HG03439 (cell line): ENCODE results near the gene NSL1.

ENCODE experiments used
- ATAC-seq: cut with Tn5 transposase; IDR thresholded peaks from one replicate; pipeline ENCODE4 v1.9.1; 2021; ENCODE audit warnings: mild to moderate bottlenecking, moderate library complexity; ENCODE audit not compliant: unreplicated experiment

Gene NSL1

GRCh38 chr1:212687811-212688210 lies 103.8 kb downstream of the NSL1 start:
- no peak for ATAC-seq

- ATAC-seq: no peak
Measured at GRCh38 chr1:212686591-212686990, 105.0 kb downstream of the NSL1 start.

DNA sequence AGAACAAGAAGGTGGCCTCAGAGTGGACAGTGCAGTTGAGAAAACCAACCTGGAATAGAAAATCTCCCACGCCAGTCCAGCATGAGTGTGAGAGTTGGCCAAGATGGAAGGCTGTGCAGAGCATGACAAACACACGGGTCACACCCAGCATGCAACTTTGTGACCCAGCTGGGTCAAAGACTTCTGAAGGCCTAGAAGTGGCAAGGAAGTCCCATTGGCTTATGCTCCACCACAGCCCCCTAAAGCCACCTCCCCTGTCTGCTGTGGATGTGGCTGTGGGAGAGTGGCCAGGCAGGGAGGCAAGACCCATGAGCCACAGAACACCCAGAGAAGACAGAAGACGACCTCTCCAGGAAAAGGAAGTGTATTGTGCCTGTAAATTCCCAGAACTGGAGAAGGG lies 105.5 kb downstream of the NSL1 start:
- ATAC-seq: no peak

DNA sequence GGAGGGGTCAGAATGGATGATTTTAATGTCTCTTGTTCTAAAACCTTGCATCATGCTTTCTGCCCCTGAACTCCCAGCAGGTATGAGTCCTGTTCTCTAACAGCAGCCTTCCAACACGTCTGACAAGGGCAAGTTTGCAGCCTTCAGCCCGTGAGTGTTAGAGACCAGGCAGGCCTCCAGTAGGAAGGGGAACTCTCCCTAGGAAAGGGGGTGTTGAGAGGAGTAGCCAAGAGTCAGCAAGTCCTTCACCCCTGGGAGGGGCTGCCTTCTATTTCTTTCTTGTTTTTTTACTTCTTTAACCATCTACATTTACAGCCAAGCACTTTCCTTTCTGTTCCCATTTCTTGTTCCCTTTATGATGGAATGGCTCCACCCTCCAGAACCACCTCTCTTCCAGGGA lies 106.1 kb downstream of the NSL1 start:
- no peak for ATAC-seq

DNA sequence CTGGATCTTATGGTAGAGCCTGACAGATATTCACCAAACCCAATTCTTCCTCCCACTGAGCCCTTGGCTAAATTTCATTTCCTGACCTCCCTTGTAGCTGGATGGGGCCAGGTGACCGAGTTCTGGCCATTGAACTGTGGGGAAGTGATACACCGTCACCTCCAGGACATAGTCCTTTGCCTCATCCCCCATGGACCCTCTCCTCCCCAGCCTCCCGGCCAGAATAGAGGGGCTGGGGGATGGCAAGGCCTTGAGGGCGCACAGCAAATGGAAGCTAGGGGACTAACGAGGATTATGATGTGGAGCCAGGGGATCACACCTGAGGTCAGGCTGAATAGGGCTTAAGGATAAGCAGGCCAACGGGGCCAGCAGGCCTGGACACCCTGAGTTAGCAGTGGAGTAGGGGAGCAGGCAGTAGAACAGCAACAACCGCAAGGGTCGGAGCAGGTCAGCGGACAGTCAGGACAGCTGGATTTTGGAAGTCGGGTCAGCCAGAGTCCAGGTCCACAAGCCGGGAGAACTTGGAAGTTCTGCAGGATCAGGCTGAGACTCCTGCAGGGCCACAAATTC lies 107.0 kb downstream of the NSL1 start:
- no peak for ATAC-seq

DNA sequence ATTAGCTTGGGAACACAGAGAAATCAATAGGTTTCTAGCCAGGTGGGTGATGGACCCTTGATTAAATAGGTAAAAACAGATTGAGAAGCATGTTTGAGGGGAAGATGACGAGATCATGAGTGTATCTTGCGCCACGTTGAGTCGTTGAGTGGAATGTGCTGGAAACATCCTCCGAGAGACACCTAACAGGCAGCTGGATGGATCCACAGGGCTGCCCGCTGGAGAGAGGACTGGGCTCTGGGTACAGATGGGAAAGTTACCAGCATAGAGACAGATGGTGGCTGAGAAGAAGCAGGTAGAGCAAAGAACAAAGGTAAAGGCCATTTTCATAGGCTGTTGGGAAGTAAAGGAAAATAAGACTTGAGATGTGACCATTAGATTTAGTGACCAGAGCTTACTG lies 107.5 kb downstream of the NSL1 start:
- no peak for ATAC-seq

- ATAC-seq: peak; percentile 74
Measured at GRCh38 chr1:212683357-212683722, 108.2 kb downstream of the NSL1 start.

DNA sequence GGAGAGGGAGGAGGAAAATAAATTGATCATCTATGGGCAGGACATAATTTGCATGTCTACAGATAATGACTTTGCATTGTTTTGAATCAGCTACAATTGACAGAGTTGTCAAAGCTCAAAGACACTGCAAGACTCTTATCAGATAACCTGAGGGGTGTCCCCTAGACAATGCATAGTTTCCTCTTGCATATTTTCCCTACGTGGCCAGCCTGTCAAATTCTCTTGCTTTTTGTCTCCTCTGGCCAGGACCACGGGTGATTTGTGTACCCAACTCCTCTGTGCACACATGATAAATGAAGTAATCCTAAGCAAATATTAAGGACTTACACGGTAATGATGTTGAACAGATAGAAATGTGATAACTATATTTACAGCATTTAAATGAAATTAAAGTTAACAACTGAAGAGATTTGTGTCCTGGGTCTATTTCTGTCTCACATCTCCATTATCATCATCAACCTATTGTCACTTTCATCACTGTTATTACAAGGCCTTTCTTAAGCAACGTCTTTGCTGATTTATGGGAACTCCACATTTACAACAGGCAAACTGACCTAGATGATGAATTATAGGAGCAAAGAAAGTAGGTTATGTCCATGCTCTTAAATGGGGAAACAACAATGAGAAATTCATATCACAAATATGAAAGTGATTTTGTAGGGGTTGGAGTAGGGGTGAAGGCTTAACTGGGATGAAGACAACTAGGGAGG lies 110.7 kb downstream of the NSL1 start:
- no peak for ATAC-seq

GRCh38 chr1:212678456-212679410 lies 112.8 kb downstream of the NSL1 start:
- peak; percentile 51 for ATAC-seq

GRCh38 chr1:212677573-212677972 lies 114.0 kb downstream of the NSL1 start:
- ATAC-seq: no peak

GRCh38 chr1:212677136-212677535 lies 114.4 kb downstream of the NSL1 start:
- no peak for ATAC-seq
